K562 (cell line): ENCODE results near the gene RAB32. TPM values are rescaled to one million over a fixed set of nuclear protein-coding genes. Genes with fewer than 3 reads are reported as not detected.

Experiments used
- ATAC-seq: fragments of 200-7000 bp; cut with Tn5 transposase; 3 replicates; pipeline ENCODE4 v1.9.1; 2020; ENCODE audit warnings: moderate library complexity
- BruUV-seq: library from RNA; stranded (reverse); fragments of 400-500 nt; replicated peaks from 2 replicates; lab custom pipeline; 2021; lab: Mats Ljungman, UMichigan
- CTCF ChIA-PET: fragments of 300-600 bp; formaldehyde crosslinking; extraction: SDS; loops from one replicate; lab custom pipeline; 2021; ENCODE audit warnings: low intra/inter-chr PET ratio; lab: Yijun Ruan, JAX
- POLR2A ChIA-PET: fragments of 300-600, 350-650 bp; sonication (Branson Sonifier 250); formaldehyde crosslinking; extraction: SDS; loops from one replicate; lab custom pipeline; 2021; ENCODE audit warnings: antibody characterized with exemption, inconsistent platforms; lab: Yijun Ruan, JAX
- DNase-seq, 4 experiments: peaks; one replicate each; pipeline versions ENCODE4 v3.0.0 to v3.0.0-alpha.2; 2011 to 2018; ENCODE audit warnings: low spot score in 3 of 4, mixed read lengths in 3 of 4; ENCODE audit errors: extremely low read depth in 1 of 4
- FAIRE-seq: peaks from 2 replicates; lab custom pipeline; 2011; peaks lifted over from hg19 to GRCh38; lab: Jason Lieb, UNC
- H2AFZ ChIP-seq: 2 replicates; pipeline ENCODE4 v1.6.0; 2011; ENCODE audit warnings: low read depth, low read length, control low read depth, inconsistent platforms
- H3K27ac ChIP-seq: fragments of 200-600 bp; 3 replicates; pipeline ENCODE4 v1.8.0; 2011; ENCODE audit warnings: low read depth, mild to moderate bottlenecking, control low read depth, inconsistent platforms, low read length, moderate library complexity, mixed read lengths; ENCODE audit errors: extremely low read depth
- H3K27me3 ChIP-seq, 2 experiments: fragments of 300-600 bp in 1 of 2; 2 replicates in 1 of 2; 3 replicates in 1 of 2; pipeline versions ENCODE4 v1.6.0 to v1.8.0; 2011; ENCODE audit warnings: inconsistent platforms in 2 of 2, low read length in 2 of 2, mild to moderate bottlenecking in 1 of 2, mixed read lengths in 1 of 2, moderate library complexity in 1 of 2; ENCODE audit not compliant: control insufficient read depth in 2 of 2, insufficient read depth in 2 of 2
- H3K36me3 ChIP-seq: fragments of 300-600 bp; 3 replicates; pipeline ENCODE4 v1.8.0; 2011; ENCODE audit warnings: mild to moderate bottlenecking, low read length, inconsistent platforms; ENCODE audit not compliant: control insufficient read depth, insufficient read depth
- H3K4me1 ChIP-seq, 2 experiments: fragments of 200-600 bp in 1 of 2; replicated peaks in 1 of 2; 2 replicates in 1 of 2; 3 replicates in 1 of 2; pipeline versions ENCODE4 v1.5.1 to v1.8.0; 2011; ENCODE audit warnings: inconsistent platforms in 2 of 2, low read length in 2 of 2, mild to moderate bottlenecking in 1 of 2, mixed read lengths in 1 of 2, moderate library complexity in 1 of 2; ENCODE audit not compliant: control insufficient read depth in 2 of 2, insufficient read depth in 2 of 2
- H3K4me2 ChIP-seq: 2 replicates; pipeline ENCODE4 v1.6.1; 2011; ENCODE audit warnings: low read length, control low read depth, inconsistent platforms, mixed read lengths; ENCODE audit not compliant: insufficient read depth
- H3K4me3 ChIP-seq: fragments of 200-600 bp; sonication (generic), shearing (Covaris generic); 2 replicates; pipeline ENCODE4 v1.5.1; 2016; ENCODE audit warnings: control low read depth, inconsistent platforms
- H3K79me2 ChIP-seq: fragments of 200-600 bp; 3 replicates; pipeline ENCODE4 v1.8.0; 2011; ENCODE audit warnings: low read length, inconsistent platforms; ENCODE audit not compliant: control insufficient read depth, insufficient read depth
- H3K9ac ChIP-seq, 2 experiments: 2 replicates each; pipeline versions ENCODE4 v1.6.0 to v1.6.1; 2011; ENCODE audit warnings: low read depth in 2 of 2, low read length in 2 of 2, control low read depth in 1 of 2, inconsistent platforms in 1 of 2, mild to moderate bottlenecking in 1 of 2, mixed read lengths in 1 of 2; ENCODE audit not compliant: insufficient read depth in 1 of 2
- H3K9me1 ChIP-seq: one replicate; pipeline ENCODE4 v1.6.0; 2011; ENCODE audit warnings: inconsistent platforms, mild to moderate bottlenecking, low read length, moderate library complexity; ENCODE audit not compliant: control insufficient read depth, insufficient read depth
- H3K9me3 ChIP-seq: replicated peaks from 2 replicates; pipeline ENCODE4 v1.5.1; 2011; ENCODE audit warnings: low read depth, low read length, inconsistent platforms; ENCODE audit not compliant: control insufficient read depth, insufficient read depth
- H4K20me1 ChIP-seq: replicated peaks from 2 replicates; pipeline ENCODE4 v1.6.1; 2011; ENCODE audit warnings: low read length, inconsistent platforms, mixed read lengths; ENCODE audit not compliant: control insufficient read depth, insufficient read depth
- CEBPG ChIP-seq, 3 experiments: fragments of 200-800 bp in 1 of 3; sonication (Bioruptor generic) in 1 of 3; sonication (generic) in 1 of 3; formaldehyde crosslinking in 1 of 3; IDR thresholded peaks in 2 of 3; conservative IDR thresholded peaks in 1 of 3; 2 replicates each; pipeline versions ENCODE4 v1.6.1 to v1.8.0; 2016 to 2022; ENCODE audit warnings: missing compliant biosample characterization in 2 of 3, missing genetic modification characterization in 2 of 3, mild to moderate bottlenecking in 1 of 3, missing genetic modification reagents in 1 of 3
- CREB1 ChIP-seq, 2 experiments: sonication (generic) in 1 of 2; formaldehyde crosslinking in 1 of 2; IDR thresholded peaks; 2 replicates each; pipeline versions ENCODE4 v1.6.1 to v1.8.0; 2012 to 2022; ENCODE audit warnings: inconsistent platforms in 1 of 2, mild to moderate bottlenecking in 1 of 2, missing genetic modification reagents in 1 of 2, moderate library complexity in 1 of 2
- MTA1 ChIP-seq: fragments of 450-650 bp; IDR thresholded peaks from 2 replicates; pipeline ENCODE4 v1.6.1; 2017; ENCODE audit warnings: borderline replicate concordance
- NFIC ChIP-seq: fragments of 450-650 bp; IDR thresholded peaks from 2 replicates; pipeline ENCODE4 v1.6.1; 2017; ENCODE audit warnings: mild to moderate bottlenecking, inconsistent platforms
- NFIX ChIP-seq: fragments of 250-450 bp; sonication (Bioruptor Pico); IDR thresholded peaks from 2 replicates; pipeline ENCODE4 v1.4.0; 2020; ENCODE audit warnings: low read depth, mild to moderate bottlenecking, moderate library complexity
- PPARD ChIP-seq: fragments of 250-450 bp; sonication (Bioruptor Pico); IDR thresholded peaks from 2 replicates; pipeline ENCODE4 v1.8.0; 2022; ENCODE audit warnings: inconsistent platforms, mild to moderate bottlenecking, moderate library complexity
- U2AF1 ChIP-seq: fragments of 200-400 bp; formaldehyde crosslinking; optimal IDR thresholded peaks from 2 replicates; pipeline ENCODE3; 2017; ENCODE audit warnings: mild to moderate bottlenecking, low read depth, low read length, moderate library complexity
- ZFX ChIP-seq: sonication (generic); formaldehyde crosslinking; IDR thresholded peaks from 2 replicates; pipeline ENCODE4 v1.8.0; 2022; ENCODE audit warnings: mild to moderate bottlenecking, missing genetic modification reagents, moderate library complexity
- ZNF121 ChIP-seq: sonication (generic); formaldehyde crosslinking; conservative IDR thresholded peaks from 2 replicates; pipeline ENCODE4 v1.8.0; 2022; ENCODE audit warnings: missing genetic modification reagents
- WGBS: fragments of 100-300 bp; shearing (Covaris generic); methylation state at CpG from one replicate; pipeline ENCODE4 v1.1.6; 2016; ENCODE audit warnings: low coverage, mixed read lengths; ENCODE audit not compliant: insufficient coverage; ENCODE audit errors: missing lambda C conversion rate; 5-methylcytosine and 5-hydroxymethylcytosine counted together
- in situ Hi-C: fragments of 300-500 bp; cut with MboI; formaldehyde crosslinking; loops from 4 replicates; pipeline ENCODE4 v1.15.0; 2018; ENCODE audit warnings: inconsistent platforms, mixed read lengths
- intact Hi-C: fragments of 100-400 bp; cut with micrococcal nuclease; formaldehyde crosslinking; loops from 2 replicates; pipeline ENCODE4 v1.14.2; 2022
- polyA plus RNA-seq, 8 experiments: library from polyadenylated mRNA; depleted of rRNA in 4 of 8; stranded (reverse) in 5 of 8; unstranded in 3 of 8; fragments of >200 nt; fragmentation: Nextera tagmentation in 2 of 8; fragmentation: Illumina TruSeq in 1 of 8; extraction: Ambion mirVana in 2 of 8; extraction: Trizol in 1 of 8; gene quantifications; 2 replicates each; pipeline versions ENCODE4 v1.2.1 to v1.2.3, GENCODE V29; 2011 to 2014; ENCODE audit warnings: inconsistent platforms in 1 of 8, missing spikeins in 1 of 8
- total RNA-seq, 7 experiments: library from RNA; depleted of rRNA in 6 of 7; stranded (reverse); fragments of >200 nt in 6 of 7; fragmentation: Illumina TruSeq in 2 of 7; extraction: Trizol in 2 of 7; gene quantifications; 2 replicates each; pipeline versions ENCODE4 v1.2.1 to v1.2.3, GENCODE V29; 2011 to 2021; ENCODE audit warnings: low replicate concordance in 1 of 7
- TF ChIP-seq, protein P1 (sequence below): fragments of 450-650 bp; IDR thresholded peaks from 2 replicates; pipeline ENCODE4 v1.6.1; 2016; ENCODE audit warnings: low read depth, mild to moderate bottlenecking, moderate library complexity
- TF ChIP-seq, protein P2 (sequence below): sonication (generic); formaldehyde crosslinking; IDR thresholded peaks from 2 replicates; pipeline ENCODE4 v1.8.1; 2022; ENCODE audit warnings: missing genetic modification reagents
- TF ChIP-seq, protein P3 (sequence below): fragments of 450-650 bp; formaldehyde crosslinking; IDR thresholded peaks from 2 replicates; pipeline ENCODE4 v1.4.0; 2022; ENCODE audit warnings: missing genetic modification characterization
- TF ChIP-seq, protein P4 (sequence below): fragments of 450-650 bp; IDR thresholded peaks from 2 replicates; pipeline ENCODE4 v1.6.1; 2016; ENCODE audit warnings: antibody characterized with exemption

RAB32 gene
- total and polyA plus RNA-seq, 9 of the 15 experiments (the other 6 are each of a cell fraction or from before 2014, with no cell fraction given) = 2.5 to 16.6 (median 11.0) TPM

DNA sequence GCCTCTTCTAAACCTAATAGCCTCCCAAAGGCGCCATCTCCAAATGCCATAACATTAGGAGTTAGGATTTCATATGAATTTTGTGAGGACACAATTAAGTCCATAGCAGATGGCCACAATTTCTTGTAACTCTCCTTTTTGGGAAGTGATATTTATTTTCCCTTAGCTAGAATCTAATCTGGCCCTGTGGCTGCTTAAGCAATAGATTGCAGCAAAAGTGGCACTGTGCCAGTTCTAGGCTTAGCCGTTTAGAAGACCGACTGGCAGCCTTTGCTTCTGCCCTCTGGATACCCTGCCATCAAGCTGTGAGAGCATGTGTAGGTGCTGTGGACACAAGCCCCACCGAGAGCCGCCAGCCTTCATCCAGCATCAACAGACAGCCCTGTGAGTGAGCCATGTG, 39.2 kb downstream of the RAB32 start:
- in situ Hi-C loops (no loop called here), intact Hi-C loops (no loop called here)
- FAIRE-seq = no peak
- Histone ChIP-seq H2AFZ (no peak overlapping the region), H3K9ac (no peak overlapping the region), H3K4me3 (no peak overlapping the region), H3K27ac (no peak overlapping the region), H3K27me3 (no peaks in the 10 kb centered on the region), H3K4me2 (no peak overlapping the region), H3K4me1 (no peaks in the 10 kb centered on the region), H4K20me1 (no peaks in the 10 kb centered on the region), H3K9me3 (no peaks in the 10 kb centered on the region), H3K36me3 (no peaks in the 10 kb centered on the region), H3K79me2 (no peaks in the 10 kb centered on the region), H3K9me1 (no peaks in the 10 kb centered on the region)
- no TSS peak for BruUV-seq
- ChIA-PET POLR2A (interaction anchor here (0.6 to 1.4 kb wide), 3 partner anchors 11 to 1597 kb away, joined by 3 to 5 read pairs (median 3); no protein-coding TSS in a partner anchor), CTCF (no interaction called here)
- WGBS = 0% methylated on average over 5 of the region's 5 CpGs
- TF ChIP-seq, protein P1, sequence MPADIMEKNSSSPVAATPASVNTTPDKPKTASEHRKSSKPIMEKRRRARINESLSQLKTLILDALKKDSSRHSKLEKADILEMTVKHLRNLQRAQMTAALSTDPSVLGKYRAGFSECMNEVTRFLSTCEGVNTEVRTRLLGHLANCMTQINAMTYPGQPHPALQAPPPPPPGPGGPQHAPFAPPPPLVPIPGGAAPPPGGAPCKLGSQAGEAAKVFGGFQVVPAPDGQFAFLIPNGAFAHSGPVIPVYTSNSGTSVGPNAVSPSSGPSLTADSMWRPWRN = no peak
- TF ChIP-seq, protein P2, sequence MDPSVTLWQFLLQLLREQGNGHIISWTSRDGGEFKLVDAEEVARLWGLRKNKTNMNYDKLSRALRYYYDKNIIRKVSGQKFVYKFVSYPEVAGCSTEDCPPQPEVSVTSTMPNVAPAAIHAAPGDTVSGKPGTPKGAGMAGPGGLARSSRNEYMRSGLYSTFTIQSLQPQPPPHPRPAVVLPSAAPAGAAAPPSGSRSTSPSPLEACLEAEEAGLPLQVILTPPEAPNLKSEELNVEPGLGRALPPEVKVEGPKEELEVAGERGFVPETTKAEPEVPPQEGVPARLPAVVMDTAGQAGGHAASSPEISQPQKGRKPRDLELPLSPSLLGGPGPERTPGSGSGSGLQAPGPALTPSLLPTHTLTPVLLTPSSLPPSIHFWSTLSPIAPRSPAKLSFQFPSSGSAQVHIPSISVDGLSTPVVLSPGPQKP (CRISPR knock-in tag) = no peak
- TF ChIP-seq CEBPG (CRISPR knock-in tag; IDR thresholded peaks at IDR 0.05) (no peak), CEBPG (tag; conservative IDR thresholded peaks at IDR 0.05 in 1 of 2, IDR thresholded peaks at IDR 0.05 in 1 of 2) (0 out of 4 replicates have a peak, but pooled peaks of 1 of the 2 experiments have one; percentile 13), PPARD (CRISPR knock-in tag) (no peak), U2AF1 (no peak), CREB1 (IDR thresholded peaks at IDR 0.05) (no peak), CREB1 (CRISPR knock-in tag; IDR thresholded peaks at IDR 0.05) (no peak), NFIC (peak; percentile 82), ZNF121 (no peak), ZFX (CRISPR knock-in tag) (no peak), MTA1 (no peak), NFIX (peak; percentile 33; the same call in 1 of the 2 replicates)
- TF ChIP-seq, protein P3, sequence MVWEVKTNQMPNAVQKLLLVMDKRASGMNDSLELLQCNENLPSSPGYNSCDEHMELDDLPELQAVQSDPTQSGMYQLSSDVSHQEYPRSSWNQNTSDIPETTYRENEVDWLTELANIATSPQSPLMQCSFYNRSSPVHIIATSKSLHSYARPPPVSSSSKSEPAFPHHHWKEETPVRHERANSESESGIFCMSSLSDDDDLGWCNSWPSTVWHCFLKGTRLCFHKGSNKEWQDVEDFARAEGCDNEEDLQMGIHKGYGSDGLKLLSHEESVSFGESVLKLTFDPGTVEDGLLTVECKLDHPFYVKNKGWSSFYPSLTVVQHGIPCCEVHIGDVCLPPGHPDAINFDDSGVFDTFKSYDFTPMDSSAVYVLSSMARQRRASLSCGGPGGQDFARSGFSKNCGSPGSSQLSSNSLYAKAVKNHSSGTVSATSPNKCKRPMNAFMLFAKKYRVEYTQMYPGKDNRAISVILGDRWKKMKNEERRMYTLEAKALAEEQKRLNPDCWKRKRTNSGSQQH (CRISPR knock-in tag) = no peak
- TF ChIP-seq, protein P4, sequence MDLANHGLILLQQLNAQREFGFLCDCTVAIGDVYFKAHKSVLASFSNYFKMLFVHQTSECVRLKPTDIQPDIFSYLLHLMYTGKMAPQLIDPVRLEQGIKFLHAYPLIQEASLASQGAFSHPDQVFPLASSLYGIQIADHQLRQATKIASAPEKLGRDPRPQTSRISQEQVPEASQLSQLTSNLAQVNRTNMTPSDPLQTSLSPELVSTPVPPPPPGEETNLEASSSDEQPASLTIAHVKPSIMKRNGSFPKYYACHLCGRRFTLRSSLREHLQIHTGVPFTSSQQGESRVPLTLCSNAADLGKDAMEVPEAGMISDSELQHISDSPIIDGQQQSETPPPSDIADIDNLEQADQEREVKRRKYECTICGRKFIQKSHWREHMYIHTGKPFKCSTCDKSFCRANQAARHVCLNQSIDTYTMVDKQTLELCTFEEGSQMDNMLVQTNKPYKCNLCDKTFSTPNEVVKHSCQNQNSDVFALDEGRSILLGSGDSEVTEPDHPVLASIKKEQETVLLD = no peak
- ATAC-seq = no peak
- DNase-seq = no peak
